ENCODE results near the gene PIP5K1A.

PIP5K1A gene

DNA sequence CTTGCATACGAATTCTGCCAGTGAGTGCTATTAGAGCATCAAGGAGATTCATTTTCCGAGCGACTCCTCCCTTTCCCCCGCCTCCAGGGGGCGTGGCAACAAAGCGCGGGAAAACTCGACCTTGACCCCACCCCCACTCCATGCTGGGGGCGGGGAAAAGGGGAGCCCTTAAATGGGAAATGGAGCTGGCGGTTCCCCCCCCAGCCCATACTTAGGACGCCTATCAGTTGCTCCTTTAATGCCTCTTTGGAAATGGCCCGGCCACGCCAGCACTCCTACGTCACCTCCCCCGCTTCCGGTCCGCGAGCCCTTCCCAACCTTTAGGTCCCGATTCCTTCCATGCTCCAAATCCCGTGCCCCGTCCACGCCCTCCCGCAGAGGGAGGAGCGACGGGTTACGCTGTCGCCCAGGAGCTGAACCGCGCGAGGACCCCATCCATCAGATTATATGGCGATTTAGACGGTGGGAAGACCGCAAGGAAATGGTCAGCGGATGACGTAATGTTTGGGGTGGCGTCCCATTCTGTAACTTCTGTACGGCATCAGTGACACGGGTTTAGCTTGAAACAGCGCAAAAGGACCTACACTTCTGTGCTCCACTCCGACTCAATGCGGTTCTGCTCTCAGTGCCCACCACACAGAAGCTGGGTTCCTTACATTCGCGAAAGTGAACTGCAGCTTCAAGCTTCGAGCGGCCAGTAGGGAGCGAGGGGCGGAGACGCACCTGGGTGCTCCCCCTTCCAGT is 83.0 kb downstream of the PIP5K1A start:
- TF ChIP-seq ZNF8 (CRISPR knock-in tag; IDR thresholded peaks at IDR 0.05) (0 out of 2 replicates have a peak, but pooled peaks have one; percentile 21), CREB5 (CRISPR knock-in tag; IDR thresholded peaks at IDR 0.05; ENCODE audit: low read depth) (no peak), ESRRG (CRISPR knock-in tag; IDR thresholded peaks at IDR 0.05) (no peak), PPARA (CRISPR knock-in tag; IDR thresholded peaks at IDR 0.05; ENCODE audit: borderline replicate concordance) (peak; percentile 56; the same call in 1 of the 2 replicates), TSHZ2 (CRISPR knock-in tag; IDR thresholded peaks at IDR 0.05) (peak; percentile 50; the same call in 1 of the 2 replicates), ARNTL (CRISPR knock-in tag; IDR thresholded peaks at IDR 0.05; ENCODE audit: borderline replicate concordance, low read depth) (peak; percentile 66; the same call in 1 of the 2 replicates)
- ATAC-seq = peak; percentile 60

DNA sequence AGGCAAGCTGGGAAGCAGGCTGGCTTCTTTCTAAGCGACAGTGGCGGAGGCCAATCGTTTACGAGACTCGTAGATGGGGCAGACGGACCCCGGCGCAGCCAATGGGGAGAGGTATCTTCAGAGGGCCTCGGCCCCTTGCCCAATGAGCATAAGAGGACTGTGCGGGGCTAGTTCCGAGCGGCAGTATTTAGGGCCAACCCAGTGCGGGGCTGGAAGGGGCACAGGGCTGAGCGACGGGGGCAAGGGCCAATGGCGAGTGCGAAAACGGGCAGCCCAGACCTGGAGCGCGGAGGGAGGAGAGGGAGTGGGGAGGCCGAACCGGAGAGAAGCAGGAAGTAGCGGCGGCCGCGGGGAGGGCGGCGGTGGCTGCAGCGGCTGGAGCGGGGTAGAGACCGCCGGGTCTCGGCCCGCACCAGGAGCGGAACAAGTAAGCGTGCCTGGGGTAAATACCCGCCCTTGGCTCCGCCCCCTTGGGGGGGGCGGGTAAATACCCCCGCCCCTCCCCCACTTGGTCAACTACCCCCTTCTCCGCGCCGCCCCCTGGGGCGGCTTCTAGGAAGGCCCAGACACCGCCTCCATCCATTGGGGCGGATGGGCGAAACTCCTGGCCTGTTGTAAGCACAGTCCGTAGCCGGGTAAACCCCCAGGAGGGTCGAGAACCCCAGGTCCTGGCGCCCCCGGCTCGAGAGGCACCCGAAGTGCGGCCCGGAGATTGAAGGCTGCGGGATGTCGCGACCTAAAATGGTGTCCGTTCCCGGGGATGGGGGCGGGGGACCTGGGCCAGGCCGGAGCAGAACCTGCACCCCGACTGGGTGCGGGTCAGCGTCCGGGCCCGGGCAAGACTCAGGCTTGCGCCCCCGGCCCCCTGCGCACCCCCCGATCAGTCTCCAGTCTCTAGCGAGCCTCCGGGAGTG is 83.9 kb downstream of the PIP5K1A start, which contains the start of gene ZNF687:
Gene ZNF687, plus strand, starts transcription at position 331 of the 914 bp plus-strand sequence. CDS start 3,993 bp downstream, outside the sequence.
- TF ChIP-seq GLIS3 (CRISPR knock-in tag; IDR thresholded peaks at IDR 0.05) (no peak), PATZ1 (CRISPR knock-in tag; IDR thresholded peaks at IDR 0.05; ENCODE audit: borderline replicate concordance) (peak; percentile 92; the same call in 1 of the 2 replicates), CSDC2 (CRISPR knock-in tag; IDR thresholded peaks at IDR 0.05) (no peak), TOX (CRISPR knock-in tag; IDR thresholded peaks at IDR 0.05; ENCODE audit: borderline replicate concordance) (no peak), ZNF565 (CRISPR knock-in tag; conservative IDR thresholded peaks at IDR 0.05; ENCODE audit: low read depth) (no peak), POU6F1 (CRISPR knock-in tag; IDR thresholded peaks at IDR 0.05; ENCODE audit: borderline replicate concordance, low read depth) (no peak), BACH2 (CRISPR knock-in tag; IDR thresholded peaks at IDR 0.05; ENCODE audit: borderline replicate concordance) (no peak)
- peak; percentile 94 for ATAC-seq

DNA sequence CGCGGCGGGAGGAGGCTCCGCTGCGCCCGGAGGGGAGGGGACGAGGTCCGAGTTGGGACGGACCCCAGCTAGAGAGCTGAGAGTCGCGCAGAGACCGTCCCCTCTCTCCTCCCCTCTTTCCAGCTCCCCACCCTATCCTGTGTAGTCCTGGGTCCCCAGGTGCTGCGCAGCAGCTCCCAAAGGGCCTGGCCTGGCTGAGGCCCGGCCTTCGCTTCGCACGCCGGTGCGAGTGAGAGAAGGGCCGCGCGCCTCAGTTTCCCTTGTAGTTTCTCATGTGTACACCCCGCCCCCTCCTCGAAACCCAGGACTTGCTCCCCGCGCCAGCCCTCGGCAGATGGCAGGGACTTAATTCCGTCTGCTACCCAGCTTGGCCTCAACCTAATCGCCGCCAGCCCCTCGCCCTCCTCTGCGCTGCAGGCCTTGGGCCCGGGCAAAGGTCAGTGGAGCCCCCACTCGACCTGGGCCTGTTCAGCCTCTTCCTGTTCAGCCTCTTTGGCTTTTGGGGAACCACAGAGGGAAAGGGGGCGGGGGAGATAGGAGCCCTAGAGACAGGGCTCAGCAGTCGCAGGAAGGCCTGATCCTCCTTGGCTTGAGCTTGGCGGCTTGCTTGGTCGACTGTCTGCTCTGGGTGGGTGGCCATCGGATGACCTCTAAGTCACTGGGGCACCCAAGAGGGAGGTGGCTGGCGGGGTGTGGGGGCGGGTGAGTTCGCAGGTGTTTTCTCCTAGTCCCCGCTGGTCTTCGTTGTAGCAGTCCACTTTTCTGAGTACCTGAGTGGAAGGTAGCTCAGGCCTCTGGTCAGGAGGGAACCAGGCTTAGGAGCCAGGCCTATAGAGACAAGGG is 84.8 kb downstream of the PIP5K1A start:
- ATAC-seq = peak; percentile 3
- TF ChIP-seq TOX (CRISPR knock-in tag; IDR thresholded peaks at IDR 0.05; ENCODE audit: borderline replicate concordance) = no peak
- no peak for TF ChIP-seq ZNF70 (CRISPR knock-in tag; IDR thresholded peaks at IDR 0.05)
- no peak for TF ChIP-seq ZFP3 (CRISPR knock-in tag; IDR thresholded peaks at IDR 0.05)
- TF ChIP-seq SNAI2 (CRISPR knock-in tag; IDR thresholded peaks at IDR 0.05) = no peak
- no peak for TF ChIP-seq PPARA (CRISPR knock-in tag; IDR thresholded peaks at IDR 0.05; ENCODE audit: borderline replicate concordance)
- TF ChIP-seq OSR1 (CRISPR knock-in tag; IDR thresholded peaks at IDR 0.05) = no peak
- TF ChIP-seq POU6F1 (CRISPR knock-in tag; IDR thresholded peaks at IDR 0.05; ENCODE audit: borderline replicate concordance, low read depth) = no peak
- TF ChIP-seq CREB5 (CRISPR knock-in tag; IDR thresholded peaks at IDR 0.05; ENCODE audit: low read depth) = no peak
- TF ChIP-seq, protein P1, sequence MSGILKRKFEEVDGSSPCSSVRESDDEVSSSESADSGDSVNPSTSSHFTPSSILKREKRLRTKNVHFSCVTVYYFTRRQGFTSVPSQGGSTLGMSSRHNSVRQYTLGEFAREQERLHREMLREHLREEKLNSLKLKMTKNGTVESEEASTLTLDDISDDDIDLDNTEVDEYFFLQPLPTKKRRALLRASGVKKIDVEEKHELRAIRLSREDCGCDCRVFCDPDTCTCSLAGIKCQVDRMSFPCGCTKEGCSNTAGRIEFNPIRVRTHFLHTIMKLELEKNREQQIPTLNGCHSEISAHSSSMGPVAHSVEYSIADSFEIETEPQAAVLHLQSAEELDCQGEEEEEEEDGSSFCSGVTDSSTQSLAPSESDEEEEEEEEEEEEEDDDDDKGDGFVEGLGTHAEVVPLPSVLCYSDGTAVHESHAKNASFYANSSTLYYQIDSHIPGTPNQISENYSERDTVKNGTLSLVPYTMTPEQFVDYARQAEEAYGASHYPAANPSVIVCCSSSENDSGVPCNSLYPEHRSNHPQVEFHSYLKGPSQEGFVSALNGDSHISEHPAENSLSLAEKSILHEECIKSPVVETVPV (CRISPR knock-in tag; IDR thresholded peaks at IDR 0.05) = no peak
- TF ChIP-seq CSDC2 (CRISPR knock-in tag; IDR thresholded peaks at IDR 0.05) = no peak
- TF ChIP-seq ZC3H10 (CRISPR knock-in tag; IDR thresholded peaks at IDR 0.05) = no peak
- no peak for TF ChIP-seq ZNF8 (CRISPR knock-in tag; IDR thresholded peaks at IDR 0.05)
- TF ChIP-seq ARNTL (CRISPR knock-in tag; IDR thresholded peaks at IDR 0.05; ENCODE audit: borderline replicate concordance, low read depth) = no peak
- no peak for TF ChIP-seq ZFP30 (CRISPR knock-in tag; IDR thresholded peaks at IDR 0.05)
- TF ChIP-seq ZNF565 (CRISPR knock-in tag; conservative IDR thresholded peaks at IDR 0.05; ENCODE audit: low read depth) = no peak
- TF ChIP-seq ESRRG (CRISPR knock-in tag; IDR thresholded peaks at IDR 0.05) = no peak
